Muscle of back (tissue), 11 donors: ENCODE measurements around the gene FHIP1A. TPM values are rescaled to one million over a fixed set of nuclear protein-coding genes. Genes with fewer than 3 reads are reported as not detected.

ENCODE experiments used
- DNase-seq, 3 donors: peaks; one replicate each; pipeline versions ENCODE4 v3.0.0 to v3.0.0-alpha.2; 2013
- polyA plus RNA-seq, 10 donors: library from polyadenylated mRNA; unstranded; fragments of 120-200 nt; gene quantifications; one replicate each; pipeline ENCODE4 v1.2.1, GENCODE V29; 2013; ENCODE audit not compliant: insufficient read length in 10 of 10

The FHIP1A gene
- polyA plus RNA-seq, 10 donors = 4.8 to 12.4 (median 7.5) TPM

DNA sequence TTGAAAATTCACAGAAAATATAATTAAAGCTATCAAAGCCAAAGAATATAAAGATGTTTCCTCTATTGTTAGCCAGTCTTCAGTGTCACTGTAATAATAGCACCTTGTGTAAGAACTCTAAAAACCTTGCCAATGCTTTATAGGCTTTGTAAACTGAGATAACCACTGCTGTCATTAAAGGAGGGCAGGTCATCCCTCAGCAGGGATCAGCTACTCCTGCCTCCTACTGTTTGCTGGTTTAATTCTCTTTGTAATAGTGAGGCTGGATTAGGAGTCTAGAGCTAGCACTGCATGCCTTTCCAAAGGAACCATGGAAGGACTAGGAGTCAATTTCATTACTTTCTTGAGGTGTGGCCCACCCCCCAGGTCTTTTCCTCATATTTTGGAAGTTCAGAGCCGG lies 46.2 kb downstream of the FHIP1A start:
- DNase-seq = no peak

- DNase-seq = no peak
Observed at GRCh38 chr4:151458148-151458547, 49.2 kb downstream of the FHIP1A start.

Other genes starting within 250 kb of the FHIP1A start
- not detected for gene PRSS48, start 132.0 kb upstream of the FHIP1A start, polyA plus RNA-seq
- 10 to 100 TPM; 31.3 to 47.7 (median 38.6) TPM for gene SH3D19, start 83.6 kb upstream of the FHIP1A start, polyA plus RNA-seq